Choroid plexus epithelial cell (primary cell): ENCODE measurements around the gene SH2D1B.

Experiments used
- DNase-seq: peaks from one replicate; pipeline ENCODE4 v3.0.0-alpha.2; 2010; ENCODE audit warnings: low read depth
- H3K4me3 ChIP-seq: 2 replicates; pipeline ENCODE4 v1.5.1; 2011; ENCODE audit warnings: low read depth, mild to moderate bottlenecking, control low read depth, low read length, moderate library complexity
- TF ChIP-seq, protein P1 (sequence below): conservative IDR thresholded peaks from 2 replicates; pipeline ENCODE4 v1.5.1; 2011; ENCODE audit warnings: low read depth, mild to moderate bottlenecking, control low read depth, inconsistent platforms, low read length, moderate library complexity

SH2D1B gene

DNA sequence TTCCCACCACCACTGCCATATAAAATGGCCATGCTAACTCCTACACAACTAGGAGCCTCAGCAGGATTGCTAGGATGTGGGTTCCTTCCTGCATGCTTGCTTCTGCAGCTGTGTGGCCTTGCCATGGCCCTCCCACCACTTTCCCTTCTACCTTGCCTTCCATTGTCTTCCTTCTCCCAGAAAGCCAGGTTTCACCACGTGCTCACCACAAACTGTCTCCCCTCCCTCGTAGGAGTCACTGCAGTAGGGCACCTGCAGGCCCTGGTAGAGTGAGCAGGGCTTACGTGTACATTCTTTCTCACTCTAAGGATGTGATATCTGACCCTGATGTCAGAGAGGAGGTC lies 26.7 kb downstream of the SH2D1B start:
- TF ChIP-seq, protein P1, sequence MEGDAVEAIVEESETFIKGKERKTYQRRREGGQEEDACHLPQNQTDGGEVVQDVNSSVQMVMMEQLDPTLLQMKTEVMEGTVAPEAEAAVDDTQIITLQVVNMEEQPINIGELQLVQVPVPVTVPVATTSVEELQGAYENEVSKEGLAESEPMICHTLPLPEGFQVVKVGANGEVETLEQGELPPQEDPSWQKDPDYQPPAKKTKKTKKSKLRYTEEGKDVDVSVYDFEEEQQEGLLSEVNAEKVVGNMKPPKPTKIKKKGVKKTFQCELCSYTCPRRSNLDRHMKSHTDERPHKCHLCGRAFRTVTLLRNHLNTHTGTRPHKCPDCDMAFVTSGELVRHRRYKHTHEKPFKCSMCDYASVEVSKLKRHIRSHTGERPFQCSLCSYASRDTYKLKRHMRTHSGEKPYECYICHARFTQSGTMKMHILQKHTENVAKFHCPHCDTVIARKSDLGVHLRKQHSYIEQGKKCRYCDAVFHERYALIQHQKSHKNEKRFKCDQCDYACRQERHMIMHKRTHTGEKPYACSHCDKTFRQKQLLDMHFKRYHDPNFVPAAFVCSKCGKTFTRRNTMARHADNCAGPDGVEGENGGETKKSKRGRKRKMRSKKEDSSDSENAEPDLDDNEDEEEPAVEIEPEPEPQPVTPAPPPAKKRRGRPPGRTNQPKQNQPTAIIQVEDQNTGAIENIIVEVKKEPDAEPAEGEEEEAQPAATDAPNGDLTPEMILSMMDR = no peak
- no peak overlapping the region for H3K4me3 ChIP-seq

DNA sequence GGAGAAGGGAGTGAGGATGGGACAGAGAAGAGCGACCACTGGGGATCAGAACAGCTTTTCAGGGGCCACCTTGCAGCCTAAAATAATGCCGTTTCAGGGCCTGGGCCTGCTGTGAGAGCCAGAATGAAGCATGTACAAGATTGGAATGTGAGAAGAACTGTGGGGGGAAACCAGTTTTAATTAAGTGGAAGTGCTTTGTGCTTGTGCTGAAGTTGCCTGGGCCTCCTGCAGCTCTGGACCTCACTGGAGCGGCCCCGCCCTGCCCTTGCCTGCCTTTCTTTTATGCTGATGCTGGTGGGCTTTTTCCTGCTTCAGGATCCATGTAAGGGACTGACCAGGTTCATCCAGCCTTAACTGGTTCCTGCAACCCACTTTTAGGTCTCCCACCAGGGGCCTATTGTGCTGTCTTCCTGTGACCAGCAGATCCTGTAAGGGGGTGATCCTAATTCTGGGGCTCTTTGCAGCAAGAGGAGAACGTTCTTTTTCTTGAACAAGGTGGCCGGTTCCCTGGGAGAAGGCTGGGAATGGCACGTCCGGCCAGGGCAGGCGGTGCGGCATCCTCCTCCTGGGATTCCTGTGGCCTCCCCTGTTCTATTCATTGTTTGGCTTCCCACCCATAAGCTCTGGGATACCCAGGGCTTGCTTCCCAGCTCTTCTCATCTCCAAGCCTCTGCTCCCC lies 27.2 kb downstream of the SH2D1B start:
- H3K4me3 ChIP-seq = no peak overlapping the region
- DNase-seq = no peak

More for the DNA sequence above, 26.7 kb downstream of the SH2D1B start:
- DNase-seq = no peak

DNA sequence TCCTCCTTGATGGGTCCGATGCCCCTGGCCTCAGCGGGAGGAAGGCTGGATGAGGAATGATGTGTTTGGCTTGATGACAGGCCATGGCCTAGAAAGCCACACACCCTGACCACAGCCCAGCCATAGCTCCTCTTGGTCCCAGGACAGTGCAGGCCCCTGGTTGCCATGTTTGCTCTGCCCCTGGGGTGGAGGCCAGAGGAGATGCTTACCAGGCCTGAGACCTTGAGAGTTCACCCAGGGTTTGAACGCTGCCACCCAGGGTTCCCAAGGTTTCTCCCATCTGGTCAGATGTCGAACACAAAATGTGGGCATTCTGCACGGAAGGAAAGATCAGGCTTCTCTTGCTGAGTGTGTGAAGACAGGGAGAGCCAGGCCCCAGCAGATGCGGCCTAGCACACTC lies 27.8 kb downstream of the SH2D1B start:
- TF ChIP-seq, protein P1 = no peak
- no peak overlapping the region for H3K4me3 ChIP-seq
- no peak for DNase-seq

More for the DNA sequence above, 27.2 kb downstream of the SH2D1B start:
- TF ChIP-seq, protein P1 = no peak

DNA sequence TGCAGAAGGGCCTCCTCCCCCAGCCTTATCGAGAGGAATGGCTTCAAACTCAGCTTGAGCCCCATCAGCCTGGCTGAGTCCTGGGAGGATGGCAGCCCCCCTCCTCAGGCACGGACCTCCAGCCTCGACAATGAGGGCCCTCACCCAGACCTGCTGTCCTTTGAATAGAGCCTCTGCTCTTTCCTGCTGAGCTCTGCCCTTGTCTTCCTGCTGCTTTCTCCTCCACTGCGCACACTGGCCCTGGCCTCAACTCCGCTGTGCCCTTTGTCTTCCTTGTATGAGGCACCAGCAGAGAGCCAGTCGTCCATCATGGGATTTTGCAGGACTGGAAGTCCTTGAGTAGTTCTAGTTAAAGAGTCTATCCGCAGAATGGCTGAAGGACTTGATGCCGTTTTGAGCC lies 28.4 kb downstream of the SH2D1B start:
- TF ChIP-seq, protein P1 = no peak
- H3K4me3 ChIP-seq = no peak overlapping the region
- DNase-seq = no peak

DNA sequence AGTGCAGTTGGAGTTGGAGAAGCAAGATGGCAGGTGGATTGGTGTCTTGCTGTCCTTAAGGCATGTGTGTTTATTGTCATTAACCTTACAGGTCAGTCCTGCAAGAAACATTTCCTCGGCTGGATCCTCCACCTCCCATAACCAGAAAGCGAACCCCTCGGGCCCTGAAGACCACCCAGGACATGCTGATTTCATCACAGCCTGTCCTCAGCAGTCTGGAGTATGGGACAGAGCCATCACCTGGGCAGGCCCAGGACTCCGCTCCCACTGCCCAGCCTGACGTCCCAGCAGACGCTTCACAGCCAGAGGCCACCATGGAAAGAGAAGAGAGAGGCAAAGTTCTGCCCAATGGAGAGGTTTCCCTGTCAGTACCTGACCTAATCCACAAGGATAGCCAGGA lies 28.8 kb downstream of the SH2D1B start:
- TF ChIP-seq, protein P1 = no peak
- no peak overlapping the region for H3K4me3 ChIP-seq
- no peak for DNase-seq

DNA sequence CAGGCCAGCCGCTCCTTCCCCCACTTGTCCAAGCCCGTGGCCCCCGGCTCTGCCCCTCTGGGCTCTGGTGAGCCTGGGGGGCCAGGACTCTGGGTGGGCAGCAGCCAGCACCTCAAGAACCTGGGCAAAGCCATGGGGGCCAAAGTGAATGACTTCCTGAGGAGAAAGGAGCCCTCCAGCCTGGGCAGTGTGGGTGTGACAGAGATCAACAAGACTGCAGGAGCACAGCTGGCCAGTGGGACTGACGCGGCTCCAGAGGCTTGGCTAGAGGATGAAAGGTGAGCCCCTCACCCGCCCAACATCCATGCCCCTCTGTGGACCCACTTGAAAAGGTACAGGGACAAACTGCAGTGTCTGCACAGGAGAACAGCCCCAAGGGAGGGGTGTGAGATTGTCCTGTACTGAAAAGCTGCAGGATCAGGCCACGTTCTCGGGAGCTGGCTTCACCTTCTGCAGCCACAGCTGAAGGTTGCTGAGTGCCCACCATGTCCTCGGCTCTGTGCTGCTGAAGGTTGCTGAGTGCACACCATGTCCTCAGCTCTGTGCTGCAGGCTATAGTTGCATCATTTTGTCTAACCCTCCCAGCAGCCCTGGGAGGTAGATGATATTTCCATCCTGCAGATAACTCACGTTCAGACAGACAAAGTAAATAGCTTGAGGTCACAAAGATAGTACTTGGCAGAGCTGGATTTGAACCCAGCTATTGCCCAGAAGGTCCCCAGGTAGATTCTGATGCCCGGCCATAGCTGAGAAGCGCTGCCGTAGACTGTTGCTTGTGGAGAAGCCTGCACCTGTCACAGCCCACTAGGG lies 29.8 kb downstream of the SH2D1B start:
- DNase-seq = no peak
- H3K4me3 ChIP-seq = no peak overlapping the region
- TF ChIP-seq, protein P1 = no peak

DNA sequence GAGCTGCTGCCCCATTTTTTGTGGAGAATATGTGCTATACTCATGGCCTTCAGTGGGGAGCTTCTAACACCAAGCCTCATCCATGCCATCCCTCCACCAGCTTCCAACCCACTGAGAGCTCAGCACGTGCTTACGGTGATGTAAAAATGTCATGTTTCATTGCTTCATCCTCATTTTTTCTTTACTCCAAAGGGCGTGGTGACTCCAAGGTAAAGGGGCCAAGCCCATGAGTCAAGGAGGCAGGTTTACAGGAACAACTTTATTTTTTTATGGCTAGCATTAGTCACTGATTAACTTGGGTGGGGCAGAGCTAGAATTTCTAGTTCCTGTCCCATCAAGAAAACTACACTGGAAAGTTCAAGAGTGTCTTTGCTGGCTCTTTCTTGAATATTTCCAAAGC lies 30.6 kb downstream of the SH2D1B start, which contains the start of gene C1orf226:
Gene C1orf226 (plus strand): TSS at position 346 of the 400 bp plus-strand sequence. CDS start 174 bp downstream, outside the sequence.
- TF ChIP-seq, protein P1 = no peak
- H3K4me3 ChIP-seq = no peak within 1 kb of the TSS
- DNase-seq = no peak
